Loucy (cell line): ENCODE results near the gene CDK9.

Source experiments
- H2AFZ ChIP-seq: fragments of 200-600 bp; sonication (generic); 2 replicates; pipeline ENCODE4 v1.6.0; 2016; ENCODE audit warnings: antibody characterized with exemption, mild to moderate bottlenecking, low read length, moderate library complexity
- H3F3A ChIP-seq: fragments of 200-600 bp; 2 replicates; pipeline ENCODE4 v1.6.0; 2016; ENCODE audit warnings: antibody characterized with exemption, low read depth, mild to moderate bottlenecking
- H3K27me3 ChIP-seq: fragments of 200-600 bp; sonication (generic); 2 replicates; pipeline ENCODE4 v1.6.1; 2014; ENCODE audit warnings: low read length, mild to moderate bottlenecking; ENCODE audit not compliant: insufficient read depth, poor library complexity, severe bottlenecking
- H3K36me3 ChIP-seq: fragments of 200-600 bp; sonication (generic); 2 replicates; pipeline ENCODE4 v1.6.1; 2016; ENCODE audit warnings: low read length; ENCODE audit not compliant: insufficient read depth
- H3K4me1 ChIP-seq: fragments of 200-600 bp; sonication (generic); 2 replicates; pipeline ENCODE4 v1.5.1; 2014; ENCODE audit warnings: low read length, mild to moderate bottlenecking; ENCODE audit not compliant: insufficient read depth, poor library complexity, severe bottlenecking
- H3K4me2 ChIP-seq: fragments of 200-600 bp; sonication (generic); 2 replicates; pipeline ENCODE4 v1.6.0; 2014; ENCODE audit warnings: antibody characterized with exemption, low read length, low read depth, mild to moderate bottlenecking; ENCODE audit not compliant: poor library complexity, severe bottlenecking
- H3K4me3 ChIP-seq: fragments of 200-600 bp; sonication (generic); 2 replicates; pipeline ENCODE4 v1.5.1; 2014; ENCODE audit warnings: low read length, mild to moderate bottlenecking, mixed read lengths; ENCODE audit not compliant: poor library complexity, severe bottlenecking
- H3K79me2 ChIP-seq: fragments of 200-600 bp; sonication (generic); 2 replicates; pipeline ENCODE4 v1.6.1; 2014; ENCODE audit warnings: low read length; ENCODE audit not compliant: insufficient read depth
- H3K9ac ChIP-seq: fragments of 200-600 bp; sonication (generic); 2 replicates; pipeline ENCODE4 v1.6.0; 2014; ENCODE audit warnings: mild to moderate bottlenecking, low read depth, low read length, moderate library complexity; ENCODE audit not compliant: poor library complexity, severe bottlenecking
- H3K9me2 ChIP-seq: fragments of 200-600 bp; sonication (generic); replicated peaks from 2 replicates; pipeline ENCODE4 v1.6.1; 2016; ENCODE audit warnings: low read depth, low read length, mixed read lengths
- H3K9me3 ChIP-seq: fragments of 200-600 bp; sonication (generic); 2 replicates; pipeline ENCODE4 v1.6.1; 2014; ENCODE audit warnings: mild to moderate bottlenecking, antibody characterized with exemption, low read length, low read depth; ENCODE audit not compliant: insufficient read depth
- H4K20me1 ChIP-seq: fragments of 200-600 bp; sonication (generic); 2 replicates; pipeline ENCODE4 v1.6.0; 2014; ENCODE audit warnings: antibody characterized with exemption, low read length, mild to moderate bottlenecking; ENCODE audit not compliant: insufficient read depth, poor library complexity, severe bottlenecking
- EZH2phosphoT487 ChIP-seq: fragments of 200-600 bp; IDR thresholded peaks from 2 replicates; pipeline ENCODE4 v1.6.1; 2018; ENCODE audit warnings: antibody characterized with exemption, mild to moderate bottlenecking, moderate library complexity, borderline replicate concordance
- TF ChIP-seq, protein P1 (sequence below): fragments of 200-600 bp; sonication (generic); conservative IDR thresholded peaks from 2 replicates; pipeline ENCODE4 v1.5.1; 2014; ENCODE audit warnings: mild to moderate bottlenecking, antibody characterized with exemption, low read length

The CDK9 gene

GRCh38 chr9:127785933-127786772, at the start of gene CDK9:
Gene CDK9 (plus strand): TSS chr9:127786034. CDS start chr9:127786149, 115 bp downstream.
- Histone ChIP-seq H3K4me1 (peaks cover 67% of the 10 kb centered on the region), H3K79me2 (peaks cover 71% of the 10 kb centered on the region), H2AFZ (peak within 1 kb of the TSS; percentile 69; the same call in 1 of the 2 replicates), H3K9me2 (no peaks in the 10 kb centered on the region), H3K9me3 (no peaks in the 10 kb centered on the region), H3K4me2 (peak within 1 kb of the TSS; percentile 99), H3K27me3 (peaks cover 4% of the 10 kb centered on the region), H3K4me3 (peak within 1 kb of the TSS; percentile 81), H3K9ac (peak within 1 kb of the TSS; percentile 97), H3K36me3 (peaks cover 45% of the 10 kb centered on the region), H4K20me1 (peaks cover 52% of the 10 kb centered on the region), H3F3A (peaks cover 23% of the 10 kb centered on the region)
- TF ChIP-seq, protein P1, sequence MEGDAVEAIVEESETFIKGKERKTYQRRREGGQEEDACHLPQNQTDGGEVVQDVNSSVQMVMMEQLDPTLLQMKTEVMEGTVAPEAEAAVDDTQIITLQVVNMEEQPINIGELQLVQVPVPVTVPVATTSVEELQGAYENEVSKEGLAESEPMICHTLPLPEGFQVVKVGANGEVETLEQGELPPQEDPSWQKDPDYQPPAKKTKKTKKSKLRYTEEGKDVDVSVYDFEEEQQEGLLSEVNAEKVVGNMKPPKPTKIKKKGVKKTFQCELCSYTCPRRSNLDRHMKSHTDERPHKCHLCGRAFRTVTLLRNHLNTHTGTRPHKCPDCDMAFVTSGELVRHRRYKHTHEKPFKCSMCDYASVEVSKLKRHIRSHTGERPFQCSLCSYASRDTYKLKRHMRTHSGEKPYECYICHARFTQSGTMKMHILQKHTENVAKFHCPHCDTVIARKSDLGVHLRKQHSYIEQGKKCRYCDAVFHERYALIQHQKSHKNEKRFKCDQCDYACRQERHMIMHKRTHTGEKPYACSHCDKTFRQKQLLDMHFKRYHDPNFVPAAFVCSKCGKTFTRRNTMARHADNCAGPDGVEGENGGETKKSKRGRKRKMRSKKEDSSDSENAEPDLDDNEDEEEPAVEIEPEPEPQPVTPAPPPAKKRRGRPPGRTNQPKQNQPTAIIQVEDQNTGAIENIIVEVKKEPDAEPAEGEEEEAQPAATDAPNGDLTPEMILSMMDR, result no peak
- no peak for TF ChIP-seq EZH2phosphoT487

DNA sequence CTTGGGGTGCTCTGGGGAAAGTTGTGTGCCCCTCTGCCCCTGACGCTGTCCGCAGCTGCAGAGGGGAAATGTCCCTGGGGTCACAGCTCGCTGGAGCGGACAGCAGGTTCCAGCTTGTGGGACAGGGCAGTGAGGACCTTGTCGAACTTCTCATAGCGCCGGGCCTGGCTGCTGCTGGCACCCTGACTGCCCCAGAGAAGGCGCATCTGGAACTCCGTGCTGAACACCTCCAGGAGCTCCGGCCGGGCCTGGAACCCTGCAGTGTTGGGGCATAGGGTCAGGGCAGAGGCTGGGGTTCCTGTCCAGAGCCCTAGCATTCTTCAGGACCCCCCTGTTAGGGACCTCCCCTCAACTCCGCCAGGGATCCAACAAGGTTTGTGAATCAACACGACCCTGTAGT, 47.2 kb upstream of the CDK9 start:
- H3F3A ChIP-seq, result no peaks in the 10 kb centered on the region
- no peak overlapping the region for H3K9ac ChIP-seq
- H3K79me2 ChIP-seq, result peaks cover 8% of the 10 kb centered on the region
- H4K20me1 ChIP-seq, result peaks cover 5% of the 10 kb centered on the region
- TF ChIP-seq EZH2phosphoT487, result no peak
- TF ChIP-seq, protein P1, result no peak
- H3K27me3 ChIP-seq, result no peaks in the 10 kb centered on the region
- H2AFZ ChIP-seq, result no peak overlapping the region
- no peaks in the 10 kb centered on the region for H3K9me2 ChIP-seq
- H3K9me3 ChIP-seq, result no peaks in the 10 kb centered on the region
- no peak overlapping the region for H3K4me2 ChIP-seq
- peaks cover 51% of the 10 kb centered on the region; the same call in 1 of the 2 replicates for H3K36me3 ChIP-seq
- H3K4me3 ChIP-seq, result no peak overlapping the region
- H3K4me1 ChIP-seq, result peaks cover 12% of the 10 kb centered on the region

DNA sequence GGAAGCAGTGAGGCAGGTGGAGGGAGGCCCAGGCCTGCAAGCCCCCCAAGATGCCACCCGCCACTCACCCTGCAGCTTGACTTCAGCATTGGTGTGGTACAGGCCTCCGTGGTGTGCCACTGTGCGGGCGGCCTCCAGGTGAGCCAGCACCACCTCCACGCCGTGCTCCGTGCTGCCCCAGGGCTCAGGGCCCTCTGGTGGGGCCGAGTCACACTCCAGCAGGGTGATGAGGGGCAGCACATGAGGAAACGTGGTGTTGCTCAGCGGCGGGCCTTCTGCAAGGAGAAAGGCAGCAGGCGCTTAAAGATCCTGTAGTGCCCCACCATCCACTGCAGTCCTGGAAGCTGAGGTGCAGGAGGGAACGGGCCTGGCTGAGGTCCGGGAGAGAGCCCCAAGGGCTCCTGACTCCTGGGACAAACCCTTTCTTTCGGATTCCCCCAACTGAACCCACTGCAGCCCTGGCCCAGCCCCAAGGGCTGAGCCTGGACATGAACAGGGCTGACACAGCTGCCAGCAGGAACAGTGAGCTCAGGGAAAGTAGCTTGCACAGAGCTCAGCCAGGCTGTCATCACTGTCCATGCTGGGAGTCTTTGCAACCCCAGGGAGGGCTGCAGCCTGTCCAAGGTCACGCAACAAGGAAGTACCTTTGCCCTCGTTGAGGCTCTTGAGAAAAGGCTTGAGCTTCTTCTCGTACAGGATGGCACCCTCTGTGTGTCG, 46.1 kb upstream of the CDK9 start:
- no peaks in the 10 kb centered on the region for H3F3A ChIP-seq
- H3K36me3 ChIP-seq, result peaks cover 61% of the 10 kb centered on the region; the same call in 1 of the 2 replicates
- no peak for TF ChIP-seq EZH2phosphoT487
- TF ChIP-seq, protein P1, result no peak
- H3K27me3 ChIP-seq, result no peaks in the 10 kb centered on the region
- H2AFZ ChIP-seq, result no peak overlapping the region
- H3K4me3 ChIP-seq, result no peak overlapping the region
- H4K20me1 ChIP-seq, result no peaks in the 10 kb centered on the region
- H3K4me2 ChIP-seq, result no peak overlapping the region
- no peak overlapping the region for H3K9ac ChIP-seq
- no peaks in the 10 kb centered on the region for H3K79me2 ChIP-seq
- H3K9me3 ChIP-seq, result no peaks in the 10 kb centered on the region
- no peaks in the 10 kb centered on the region for H3K9me2 ChIP-seq
- H3K4me1 ChIP-seq, result peaks cover 4% of the 10 kb centered on the region
